Stimulated activated CD4-positive, alpha-beta T cell treated with anti-CD3 and anti-CD28 coated beads, TNF-alpha, amount 100 ng/mL, for 4 hours (primary cell): ENCODE measurements around the gene RIMBP2.
"Not testable (repeated sequence)": the region's sequence is repeated elsewhere in the genome, so short reads cannot be mapped to it uniquely, and the experiment has no call there.

Source experiments
- DNase-seq, 3 experiments: peaks; one replicate each; pipeline ENCODE4 v3.0.0-alpha.2; 2020; ENCODE audit warnings: low read depth in 3 of 3

The RIMBP2 gene

GRCh38 chr12:130706885-130707570 is 9.1 kb downstream of the RIMBP2 start:
- no peak for DNase-seq

GRCh38 chr12:130706311-130706710 is 9.8 kb downstream of the RIMBP2 start:
- no peak for DNase-seq

- no peak for DNase-seq
Observed at GRCh38 chr12:130705178-130705822, 10.8 kb downstream of the RIMBP2 start.

GRCh38 chr12:130704606-130705005 is 11.5 kb downstream of the RIMBP2 start:
- DNase-seq: no peak

GRCh38 chr12:130703733-130704375 is 12.2 kb downstream of the RIMBP2 start:
- no peak for DNase-seq

GRCh38 chr12:130702966-130703732 is 12.9 kb downstream of the RIMBP2 start:
- DNase-seq: no peak

GRCh38 chr12:130701402-130701744 is 14.7 kb downstream of the RIMBP2 start:
- DNase-seq: no peak

GRCh38 chr12:130700492-130701401 is 15.4 kb downstream of the RIMBP2 start:
- DNase-seq: no peak

DNA sequence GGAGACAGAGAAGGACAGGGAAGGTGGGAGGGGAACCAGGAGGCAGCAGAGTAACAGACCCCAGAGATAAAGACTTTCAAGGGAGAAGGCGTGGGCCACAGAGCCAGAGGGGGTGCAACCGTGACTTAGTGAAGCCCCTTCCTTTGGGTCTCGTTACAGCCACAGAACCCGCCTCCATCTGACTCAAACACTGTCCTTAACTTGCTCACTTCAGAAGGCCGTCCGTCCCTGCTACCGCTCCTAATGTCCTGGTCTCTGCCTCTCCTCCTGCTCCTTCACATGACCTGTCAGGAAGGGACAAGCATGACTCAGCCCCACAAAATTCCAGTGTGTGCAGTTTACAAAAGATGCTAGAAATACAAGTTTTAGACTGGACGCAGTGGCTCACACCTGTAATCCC is 18.0 kb downstream of the RIMBP2 start:
- no peak for DNase-seq

GRCh38 chr12:130696379-130697100 is 19.6 kb downstream of the RIMBP2 start:
- no peak for DNase-seq

GRCh38 chr12:130695061-130695460 is 21.0 kb downstream of the RIMBP2 start:
- DNase-seq: no peak

GRCh38 chr12:130689408-130690405 is 26.4 kb downstream of the RIMBP2 start:
- DNase-seq: no peak

DNA sequence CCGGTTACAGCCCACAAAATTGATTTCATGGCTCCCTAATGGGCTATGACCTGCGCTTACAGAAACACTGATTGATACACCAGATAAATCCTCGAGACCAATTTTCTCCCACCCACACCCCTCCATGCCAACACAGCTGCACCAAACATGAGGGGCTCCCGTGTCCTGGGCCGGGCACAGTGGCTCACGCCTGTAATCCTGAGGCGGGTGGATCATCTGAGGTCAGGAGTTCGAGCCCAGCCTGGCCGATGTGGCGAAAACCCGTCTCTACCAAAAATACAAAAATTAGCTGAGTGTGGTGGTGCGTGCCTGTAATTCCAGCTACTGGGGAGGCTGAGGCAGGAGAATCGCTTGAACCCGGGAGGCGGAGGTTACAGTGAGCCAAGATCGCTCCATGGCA is 27.1 kb downstream of the RIMBP2 start:
- DNase-seq: not testable (repeated sequence)

GRCh38 chr12:130687796-130688778 is 28.0 kb downstream of the RIMBP2 start:
- no peak for DNase-seq

DNA sequence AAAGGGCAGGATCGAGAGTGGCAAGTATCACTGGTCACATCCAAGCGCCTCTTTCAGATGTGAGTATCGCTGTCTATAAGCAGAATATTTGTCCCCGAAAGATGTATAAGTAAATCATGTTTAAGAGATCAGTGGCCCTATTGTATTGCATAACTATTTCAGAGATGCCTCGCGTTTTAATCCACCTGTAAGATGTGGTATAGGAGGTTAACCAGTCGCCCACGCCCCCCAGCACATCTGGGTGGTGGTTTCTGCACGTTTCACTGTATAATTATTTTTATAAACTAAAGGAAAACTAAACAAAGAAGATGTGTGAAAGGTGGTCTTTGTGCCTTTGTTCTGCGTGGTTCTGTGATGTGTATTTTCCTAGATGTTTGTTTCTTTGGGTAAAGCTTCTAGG is 28.9 kb downstream of the RIMBP2 start:
- DNase-seq: no peak

DNA sequence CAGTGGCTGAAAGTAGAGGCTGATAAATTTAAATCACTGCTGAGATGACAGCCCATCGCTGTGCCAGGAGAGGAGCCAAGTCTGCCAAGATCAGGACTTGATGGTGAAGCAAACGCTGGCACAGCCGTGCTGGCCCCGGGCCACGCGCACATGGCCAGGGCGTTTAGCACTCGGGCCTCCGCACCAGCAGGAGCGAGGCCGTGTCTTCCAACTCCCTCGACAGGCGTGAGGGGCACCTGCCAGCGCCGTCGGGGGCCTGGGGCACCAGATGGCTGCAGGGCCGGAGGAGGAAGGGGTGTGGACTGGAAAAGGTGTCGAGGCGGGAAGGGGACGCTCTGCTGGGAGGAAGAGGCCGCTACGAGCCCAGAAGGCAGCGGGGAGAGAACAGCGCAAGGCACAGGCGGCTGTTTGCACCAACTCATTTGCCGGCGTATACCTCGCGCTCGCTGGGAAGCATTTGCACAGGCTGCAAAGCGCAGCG is 29.5 kb downstream of the RIMBP2 start:
- DNase-seq: no peak

DNA sequence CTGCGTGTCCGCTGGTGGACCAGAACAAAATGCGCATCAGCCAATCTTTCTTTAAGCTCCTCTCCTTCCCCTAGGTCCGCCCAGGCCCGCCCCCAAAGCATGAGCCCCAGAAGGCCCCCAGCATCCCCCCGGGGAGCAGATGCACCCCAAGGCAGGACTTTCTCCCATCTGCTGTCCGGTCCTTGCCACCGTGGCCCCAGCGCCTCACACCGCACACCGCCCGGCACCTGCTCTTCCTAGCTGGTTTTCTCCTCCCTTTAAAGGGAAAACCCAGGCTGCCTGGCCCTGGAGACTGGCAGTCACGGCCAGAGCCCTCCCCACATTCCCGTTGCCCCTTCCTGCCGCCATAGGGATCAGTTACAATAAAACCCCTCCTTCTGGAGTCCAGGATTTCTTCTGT is 30.2 kb downstream of the RIMBP2 start:
- DNase-seq: no peak

DNA sequence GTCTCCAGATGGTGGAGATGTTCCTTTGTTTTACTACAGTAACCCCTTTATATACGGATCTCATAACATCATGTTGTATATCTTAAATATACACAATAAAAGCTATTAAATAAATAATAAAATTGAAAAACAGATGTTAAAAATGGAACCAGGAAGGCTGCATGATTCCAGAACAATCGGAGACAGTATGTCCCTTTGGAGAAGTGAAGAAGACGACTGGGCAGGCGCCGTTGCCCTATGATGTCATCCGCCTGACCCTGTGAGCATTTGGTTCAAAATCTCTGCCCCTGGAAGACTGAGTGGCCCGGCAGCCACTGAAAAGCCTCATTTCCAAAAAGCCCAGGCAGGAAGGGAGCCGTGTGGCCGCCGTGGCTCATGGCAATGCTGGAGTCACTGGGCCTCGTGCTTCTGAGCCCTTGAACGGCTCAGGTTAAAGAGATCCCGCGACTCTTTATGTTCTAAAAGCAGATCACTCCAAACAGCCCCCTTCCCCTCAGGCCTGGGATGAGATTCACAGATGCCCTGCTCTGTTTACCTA is 30.8 kb downstream of the RIMBP2 start:
- DNase-seq: no peak
